Measurements from ENCODE around the gene TEAD3.

Gene TEAD3

GRCh38 chr6:35492258-35492973 lies 4.5 kb downstream of the TEAD3 start:
- DNase-seq (ENCODE audit: low spot score): no peak

- DNase-seq (ENCODE audit: low spot score): no peak
Observed at GRCh38 chr6:35491558-35492257, 5.2 kb downstream of the TEAD3 start.

GRCh38 chr6:35490821-35491557 lies 5.9 kb downstream of the TEAD3 start:
- no peak for DNase-seq (ENCODE audit: low spot score)

GRCh38 chr6:35489995-35490791 lies 6.7 kb downstream of the TEAD3 start:
- DNase-seq (ENCODE audit: low spot score): peak; percentile 81

- DNase-seq (ENCODE audit: low spot score): no peak
Observed at GRCh38 chr6:35489066-35489465, 7.8 kb downstream of the TEAD3 start.

GRCh38 chr6:35488517-35488862 lies 8.4 kb downstream of the TEAD3 start:
- no peak for DNase-seq (ENCODE audit: low spot score)

GRCh38 chr6:35487658-35488516 lies 9.0 kb downstream of the TEAD3 start:
- peak; percentile 61 for DNase-seq (ENCODE audit: low spot score)

- DNase-seq (ENCODE audit: low spot score): no peak
Observed at GRCh38 chr6:35486005-35486925, 10.6 kb downstream of the TEAD3 start.

- DNase-seq (ENCODE audit: low spot score): peak; percentile 86
Observed at GRCh38 chr6:35485402-35485877, 11.4 kb downstream of the TEAD3 start.

- peak; percentile 59 for DNase-seq (ENCODE audit: low spot score)
Observed at GRCh38 chr6:35484921-35485392, 11.9 kb downstream of the TEAD3 start.

- DNase-seq (ENCODE audit: low spot score): no peak
Observed at GRCh38 chr6:35483893-35484645, 12.8 kb downstream of the TEAD3 start.

GRCh38 chr6:35483490-35483889 lies 13.4 kb downstream of the TEAD3 start:
- DNase-seq (ENCODE audit: low spot score): no peak

- DNase-seq (ENCODE audit: low spot score): no peak
Observed at GRCh38 chr6:35483062-35483461, 13.8 kb downstream of the TEAD3 start.

- DNase-seq (ENCODE audit: low spot score): no peak
Observed at GRCh38 chr6:35481226-35481625, 15.7 kb downstream of the TEAD3 start.

GRCh38 chr6:35480176-35480575 lies 16.7 kb downstream of the TEAD3 start:
- no peak for DNase-seq (ENCODE audit: low spot score)

- DNase-seq (ENCODE audit: low spot score): no peak
Observed at GRCh38 chr6:35478259-35478658, 18.6 kb downstream of the TEAD3 start.

- no peak for DNase-seq (ENCODE audit: low spot score)
Observed at GRCh38 chr6:35477551-35478179, 19.2 kb downstream of the TEAD3 start.

- no peak for DNase-seq (ENCODE audit: low spot score)
Observed at GRCh38 chr6:35477028-35477427, 19.9 kb downstream of the TEAD3 start.

GRCh38 chr6:35476004-35476403 lies 20.9 kb downstream of the TEAD3 start:
- no peak for DNase-seq (ENCODE audit: low spot score)

Data from AG08396 (cell line).